Thymus (tissue), 11 donors: ENCODE results near the gene STPG1. TPM values are rescaled to one million over a fixed set of nuclear protein-coding genes. Genes with fewer than 3 reads are reported as not detected.

ENCODE experiments used
- DNase-seq, 9 donors: peaks; one replicate each; pipeline ENCODE4 v3.0.0-alpha.2; 2013; ENCODE audit warnings: low spot score in 9 of 9, low read depth in 6 of 9, missing footprints in 1 of 9
- H3K27ac ChIP-seq, 2 donors: one replicate each; pipeline ENCODE4 v1.5.1; 2013; ENCODE audit warnings: control low read depth in 1 of 2, low read depth in 1 of 2, low read length in 1 of 2, mild to moderate bottlenecking in 1 of 2, moderate library complexity in 1 of 2
- H3K27me3 ChIP-seq, 2 donors: one replicate each; pipeline ENCODE4 v1.5.1; 2013; ENCODE audit warnings: low read length in 1 of 2; ENCODE audit not compliant: control insufficient read depth in 2 of 2, insufficient read depth in 1 of 2
- H3K36me3 ChIP-seq, 2 donors: one replicate each; pipeline ENCODE4 v1.5.1; 2013; ENCODE audit warnings: low read length in 1 of 2, mild to moderate bottlenecking in 1 of 2, moderate library complexity in 1 of 2; ENCODE audit not compliant: control insufficient read depth in 2 of 2, insufficient read depth in 2 of 2
- H3K4me1 ChIP-seq, 2 donors: one replicate each; pipeline ENCODE4 v1.5.1; 2013; ENCODE audit warnings: low read length in 2 of 2; ENCODE audit not compliant: control insufficient read depth in 2 of 2, insufficient read depth in 2 of 2
- H3K4me3 ChIP-seq, 2 donors: one replicate each; pipeline ENCODE4 v1.5.1; 2013; ENCODE audit warnings: low read length in 2 of 2, control low read depth in 1 of 2, mild to moderate bottlenecking in 1 of 2
- H3K9me3 ChIP-seq, 2 donors: one replicate each; pipeline ENCODE4 v1.5.1; 2013; ENCODE audit warnings: low read length in 1 of 2, mild to moderate bottlenecking in 1 of 2; ENCODE audit not compliant: control insufficient read depth in 2 of 2, insufficient read depth in 1 of 2
- WGBS: extraction: QIAGEN DNeasy Blood & Tissue Kit; methylation state at CpG from one replicate; pipeline ENCODE4 v1.1.7; 2013; 5-methylcytosine and 5-hydroxymethylcytosine counted together
- polyA plus RNA-seq: library from polyadenylated mRNA; stranded (reverse); fragments of 200-250 nt; gene quantifications from one replicate; pipeline ENCODE4 v1.2.3, GENCODE V29; 2013
- total RNA-seq: library from RNA; stranded (reverse); fragments of 120-200 nt; gene quantifications from one replicate; pipeline ENCODE4 v1.2.4, GENCODE V29; 2013
- donor health status: healthy.

STPG1 gene
- total and polyA plus RNA-seq, 2 donors, result 3.3 to 3.5 TPM

- Histone ChIP-seq H3K4me1 (peaks cover 0 to 8% of the 10 kb centered on the region in 2 donors), H3K4me3 (no peak overlapping the region), H3K9me3 (no peaks in the 10 kb centered on the region), H3K27ac (no peak overlapping the region), H3K36me3 (peaks cover 0 to 6% of the 10 kb centered on the region in 2 donors), H3K27me3 (no peaks in the 10 kb centered on the region)
- DNase-seq, result no peak
- over 99% methylated on average over 3 of the region's 3 CpGs for WGBS
Measured at GRCh38 chr1:24361811-24362210, 51.8 kb downstream of the STPG1 start.

GRCh38 chr1:24360681-24361080, 52.9 kb downstream of the STPG1 start:
- 97% methylated on average over 10 of the region's 10 CpGs for WGBS

GRCh38 chr1:24357038-24357437, 56.5 kb downstream of the STPG1 start:
- H3K4me1 ChIP-seq, result peaks cover 0 to 3% of the 10 kb centered on the region in 2 donors
- H3K27ac ChIP-seq, result no peak overlapping the region
- H3K36me3 ChIP-seq, result peaks cover 0 to 6% of the 10 kb centered on the region in 2 donors
- H3K27me3 ChIP-seq, result no peaks in the 10 kb centered on the region
- no peaks in the 10 kb centered on the region for H3K9me3 ChIP-seq
- no peak for DNase-seq
- H3K4me3 ChIP-seq, result no peak overlapping the region
- WGBS, result 93% methylated on average over 7 of the region's 7 CpGs

More at GRCh38 chr1:24360681-24361080, 52.9 kb downstream of the STPG1 start:
- peaks cover 0 to 6% of the 10 kb centered on the region in 2 donors for H3K36me3 ChIP-seq
- H3K27ac ChIP-seq, result no peak overlapping the region
- no peak for DNase-seq
- H3K9me3 ChIP-seq, result no peaks in the 10 kb centered on the region
- no peaks in the 10 kb centered on the region for H3K27me3 ChIP-seq
- no peak overlapping the region for H3K4me3 ChIP-seq
- peaks cover 0 to 8% of the 10 kb centered on the region in 2 donors for H3K4me1 ChIP-seq

- WGBS, result 91% methylated on average over 3 of the region's 3 CpGs
- Histone ChIP-seq H3K4me1 (peaks cover 0 to 12% of the 10 kb centered on the region in 2 donors), H3K36me3 (peaks cover 0 to 6% of the 10 kb centered on the region in 2 donors), H3K27me3 (no peaks in the 10 kb centered on the region), H3K27ac (no peak overlapping the region), H3K4me3 (no peak overlapping the region), H3K9me3 (no peaks in the 10 kb centered on the region)
- DNase-seq, result no peak
Measured at GRCh38 chr1:24355466-24355865, 58.1 kb downstream of the STPG1 start.

GRCh38 chr1:24353292-24353891, 60.2 kb downstream of the STPG1 start:
- DNase-seq, result no peak
- H3K9me3 ChIP-seq, result no peaks in the 10 kb centered on the region
- peaks cover 0 to 12% of the 10 kb centered on the region in 2 donors for H3K4me1 ChIP-seq
- H3K36me3 ChIP-seq, result peaks cover 0 to 5% of the 10 kb centered on the region in 2 donors
- H3K4me3 ChIP-seq, result no peak overlapping the region
- H3K27me3 ChIP-seq, result no peaks in the 10 kb centered on the region
- H3K27ac ChIP-seq, result no peak overlapping the region
- 95% methylated on average over 4 of the region's 4 CpGs for WGBS

- no peak overlapping the region for H3K27ac ChIP-seq
- H3K36me3 ChIP-seq, result no peaks in the 10 kb centered on the region
- 90% methylated on average over 7 of the region's 7 CpGs for WGBS
- no peak for DNase-seq
- H3K9me3 ChIP-seq, result no peaks in the 10 kb centered on the region
- H3K27me3 ChIP-seq, result peaks cover 0 to 3% of the 10 kb centered on the region in 2 donors
- H3K4me1 ChIP-seq, result peaks cover 0 to 12% of the 10 kb centered on the region in 2 donors
- no peak overlapping the region for H3K4me3 ChIP-seq
Measured at GRCh38 chr1:24351918-24352627, 61.5 kb downstream of the STPG1 start.

GRCh38 chr1:24351247-24351646, 62.3 kb downstream of the STPG1 start:
- H3K36me3 ChIP-seq, result no peaks in the 10 kb centered on the region
- H3K27me3 ChIP-seq, result peaks cover 0 to 5% of the 10 kb centered on the region in 2 donors
- peaks cover 0 to 12% of the 10 kb centered on the region in 2 donors for H3K4me1 ChIP-seq
- no peak overlapping the region for H3K4me3 ChIP-seq
- WGBS, result 90% methylated on average over 4 of the region's 4 CpGs
- no peaks in the 10 kb centered on the region for H3K9me3 ChIP-seq
- peak in 2 of 9 donors; percentile 7 to 36 for DNase-seq
- no peak overlapping the region for H3K27ac ChIP-seq

- WGBS, result 73% methylated on average over 2 of the region's 2 CpGs
- Histone ChIP-seq H3K27me3 (peaks cover 0 to 9% of the 10 kb centered on the region in 2 donors), H3K36me3 (no peaks in the 10 kb centered on the region), H3K27ac (no peak overlapping the region), H3K4me3 (no peak overlapping the region), H3K9me3 (no peaks in the 10 kb centered on the region), H3K4me1 (peaks cover 0 to 12% of the 10 kb centered on the region in 2 donors)
- no peak for DNase-seq
Measured at GRCh38 chr1:24349891-24350290, 63.7 kb downstream of the STPG1 start.

- H3K27ac ChIP-seq, result no peak overlapping the region
- H3K4me1 ChIP-seq, result peaks cover 0 to 12% of the 10 kb centered on the region in 2 donors
- peaks cover 0 to 13% of the 10 kb centered on the region in 2 donors for H3K27me3 ChIP-seq
- DNase-seq, result no peak
- no peak overlapping the region for H3K4me3 ChIP-seq
- no peaks in the 10 kb centered on the region for H3K9me3 ChIP-seq
- WGBS, result 97% methylated on average over 10 of the region's 10 CpGs
- H3K36me3 ChIP-seq, result no peaks in the 10 kb centered on the region
Measured at GRCh38 chr1:24348196-24348595, 65.4 kb downstream of the STPG1 start.
